ENCODE data around the gene TSPEAR. TPM values are rescaled to one million over a fixed set of nuclear protein-coding genes. Genes with fewer than 3 reads are reported as not detected.

The TSPEAR gene
- total RNA-seq, 1 donor from 2014 or later, result not detected

DNA sequence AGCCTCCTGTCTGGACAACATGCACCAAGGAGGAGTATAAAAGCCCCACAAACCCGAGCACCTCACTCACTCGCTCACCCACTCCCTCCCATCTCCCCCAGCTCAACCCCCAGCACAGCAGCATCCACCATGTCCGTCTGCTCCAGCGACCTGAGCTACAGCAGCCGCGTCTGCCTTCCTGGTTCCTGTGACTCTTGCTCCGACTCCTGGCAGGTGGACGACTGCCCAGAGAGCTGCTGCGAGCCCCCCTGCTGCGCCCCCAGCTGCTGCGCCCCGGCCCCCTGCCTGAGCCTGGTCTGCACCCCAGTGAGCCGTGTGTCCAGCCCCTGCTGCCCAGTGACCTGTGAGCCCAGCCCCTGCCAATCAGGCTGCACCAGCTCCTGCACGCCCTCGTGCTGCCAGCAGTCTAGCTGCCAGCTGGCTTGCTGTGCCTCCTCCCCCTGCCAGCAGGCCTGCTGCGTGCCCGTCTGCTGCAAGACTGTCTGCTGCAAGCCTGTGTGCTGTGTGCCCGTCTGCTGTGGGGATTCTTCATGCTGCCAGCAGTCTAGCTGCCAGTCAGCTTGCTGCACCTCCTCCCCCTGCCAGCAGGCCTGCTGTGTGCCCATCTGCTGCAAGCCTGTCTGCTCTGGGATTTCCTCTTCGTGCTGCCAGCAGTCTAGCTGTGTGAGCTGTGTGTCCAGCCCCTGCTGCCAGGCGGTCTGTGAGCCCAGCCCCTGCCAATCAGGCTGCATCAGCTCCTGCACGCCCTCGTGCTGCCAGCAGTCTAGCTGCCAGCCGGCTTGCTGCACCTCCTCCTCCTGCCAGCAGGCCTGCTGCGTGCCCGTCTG, 137.5 kb downstream of the TSPEAR start, which contains the start of gene KRTAP10-4:
TSS of gene KRTAP10-4 (plus strand) at position 100 of the 827 bp plus-strand sequence. CDS start at position 130, 30 bp downstream.

DNA sequence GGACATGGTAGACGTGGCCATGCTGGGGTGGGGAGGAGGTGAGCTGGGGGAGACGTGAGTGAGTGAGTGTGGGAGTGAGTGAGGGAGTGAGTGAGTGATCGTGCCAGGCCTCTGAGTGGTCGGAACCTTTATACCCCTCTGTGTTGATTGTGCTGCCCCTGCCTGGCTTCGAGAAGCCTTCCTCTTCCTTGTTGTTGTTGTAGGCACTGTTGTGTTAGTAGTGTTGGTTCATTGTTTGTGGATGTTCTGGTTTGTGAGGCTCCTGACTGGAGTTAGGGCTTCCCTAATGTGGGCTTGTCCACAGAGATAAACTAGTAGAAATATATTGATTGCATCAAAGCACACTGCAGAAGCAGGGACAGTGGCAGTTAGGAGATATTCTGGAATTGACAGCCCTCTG, 152.7 kb downstream of the TSPEAR start, which contains the start of gene KRTAP10-3:
TSS of gene KRTAP10-3 (minus strand) at position 101 of the 400 bp plus-strand sequence. CDS start at position 21, 80 bp downstream.

DNA sequence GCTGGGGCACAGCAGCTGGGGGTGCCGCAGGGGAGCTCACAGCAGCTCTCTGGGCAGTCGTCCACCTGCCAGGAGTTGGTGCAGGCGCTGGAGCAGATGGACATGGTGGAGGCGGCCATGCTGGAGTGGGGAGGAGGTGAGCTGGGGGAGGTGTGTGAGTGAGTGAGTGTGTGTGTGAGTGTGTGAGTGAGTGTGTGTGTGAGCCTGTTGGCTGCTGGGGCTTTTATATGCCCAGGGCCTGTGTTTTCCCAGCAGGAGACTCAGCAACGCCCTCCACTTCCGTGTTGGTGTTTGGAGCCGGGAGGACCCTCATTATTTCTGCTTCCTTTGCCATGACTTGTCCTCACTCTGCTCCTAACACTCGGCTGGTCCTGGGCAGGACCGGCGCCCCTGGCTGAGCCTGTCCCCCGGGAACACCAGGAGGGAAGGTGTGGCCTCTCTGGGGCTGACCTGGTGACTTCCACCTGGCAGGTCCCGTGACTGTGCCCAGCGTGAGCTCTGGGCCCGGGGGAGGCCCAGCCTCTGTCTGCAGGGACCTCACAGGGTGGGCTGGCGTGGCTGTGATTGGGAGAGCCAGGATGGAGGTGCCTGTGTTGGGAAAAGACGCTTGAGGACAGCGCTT, 159.9 kb downstream of the TSPEAR start, which contains the start of gene KRTAP10-2:
TSS of gene KRTAP10-2 (minus strand) at position 166 of the 622 bp plus-strand sequence. CDS start at position 119, 47 bp downstream.

DNA sequence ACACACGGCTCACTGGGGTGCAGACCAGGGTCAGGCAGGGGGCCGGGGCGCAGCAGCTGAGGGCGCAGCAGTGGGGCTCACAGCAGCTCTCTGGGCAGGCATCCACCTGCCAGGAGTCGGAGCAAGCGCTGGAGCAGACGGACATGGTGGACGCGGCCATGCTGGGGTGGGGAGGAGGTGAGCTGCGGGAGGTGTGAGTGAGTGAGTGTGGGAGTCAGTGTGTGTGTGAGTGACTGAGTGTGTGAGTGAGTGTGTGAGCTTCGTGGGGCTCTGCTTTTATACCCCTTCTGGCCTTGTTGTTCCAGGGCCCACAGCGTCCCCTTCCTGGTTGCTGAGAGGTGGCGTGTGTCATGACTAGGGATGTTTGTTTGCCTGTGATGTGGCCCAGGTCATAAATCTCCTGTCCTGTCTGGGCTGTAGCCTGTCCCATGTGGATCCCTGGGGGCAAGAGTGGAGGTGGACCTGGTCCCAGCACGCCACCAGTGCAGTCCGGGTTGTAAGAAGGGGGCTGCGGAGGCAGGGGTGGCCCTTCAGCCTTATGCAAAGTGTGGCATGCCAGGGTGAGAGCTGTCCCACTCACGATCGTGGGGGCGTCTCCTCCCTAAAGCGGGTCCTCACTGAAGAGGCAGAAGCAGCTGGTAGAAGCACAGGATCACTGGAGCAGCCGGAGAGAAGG, 171.2 kb downstream of the TSPEAR start, which contains the start of gene KRTAP10-1:
TSS of gene KRTAP10-1 (minus strand) at position 205 of the 676 bp plus-strand sequence. CDS start at position 160, 45 bp downstream.

DNA sequence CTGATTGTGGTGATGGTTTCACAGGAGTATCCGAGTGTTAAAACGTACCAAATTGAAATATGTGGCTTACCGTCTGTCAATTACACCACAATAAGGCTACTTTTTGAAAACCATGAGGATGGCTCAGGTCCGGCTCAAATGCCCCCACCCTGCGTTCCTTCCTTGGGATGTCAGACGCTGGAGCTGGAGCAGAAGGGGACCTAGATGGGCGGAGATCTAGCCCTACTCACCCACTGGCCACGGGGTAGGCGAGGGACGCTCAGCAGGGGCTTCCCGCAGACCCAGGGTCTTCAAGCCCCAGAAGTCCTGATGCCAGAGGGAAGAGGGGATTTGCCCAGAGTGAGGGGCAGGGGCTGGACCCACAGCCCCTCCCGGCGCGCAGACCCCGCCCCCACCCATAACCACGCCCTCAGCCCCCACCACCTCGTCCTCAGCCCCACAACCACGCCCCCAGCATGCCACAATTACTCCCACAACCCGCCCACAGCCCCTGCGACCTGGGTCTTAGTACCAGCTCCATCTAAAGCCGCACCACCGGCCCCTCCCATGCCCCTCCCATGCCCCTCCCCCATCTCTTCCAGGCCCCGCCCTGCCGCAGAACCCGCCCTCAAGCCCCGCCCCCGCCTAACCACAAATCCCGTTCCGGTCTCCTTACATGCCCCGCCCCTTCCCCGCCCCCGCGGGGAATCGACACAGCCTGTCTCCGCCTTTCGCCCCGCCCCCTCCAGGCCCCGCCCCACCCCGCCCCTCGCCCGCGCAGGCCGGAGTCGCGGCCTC, 256.4 kb downstream of the TSPEAR start, which contains the start of gene LRRC3:
TSS of gene LRRC3 (plus strand) at position 764 of the 777 bp plus-strand sequence. CDS start 1,135 bp downstream, outside the sequence.

Other genes starting within 250 kb of the TSPEAR start
- not detected in 2 replicates for gene KRTAP10-1, start 171.4 kb downstream of the TSPEAR start, total RNA-seq
- gene KRTAP10-2, start 160.1 kb downstream of the TSPEAR start, total RNA-seq, result not detected in 2 replicates
- gene KRTAP10-3, start 152.8 kb downstream of the TSPEAR start, total RNA-seq, result not detected in 2 replicates
- not detected in 2 replicates for gene KRTAP10-4, start 137.8 kb downstream of the TSPEAR start, total RNA-seq
- not detected in 2 replicates for gene KRTAP10-5, start 131.0 kb downstream of the TSPEAR start, total RNA-seq
- not detected in 2 replicates for gene KRTAP10-6, start 119.1 kb downstream of the TSPEAR start, total RNA-seq
- not detected in 2 replicates for gene KRTAP10-7, start 111.0 kb downstream of the TSPEAR start, total RNA-seq
- gene KRTAP10-8, start 99.5 kb downstream of the TSPEAR start, total RNA-seq, result not detected in 2 replicates
- gene KRTAP10-9, start 84.5 kb downstream of the TSPEAR start, total RNA-seq, result not detected in 2 replicates
- not detected in 2 replicates for gene KRTAP10-10, start 74.2 kb downstream of the TSPEAR start, total RNA-seq
- not detected in 2 replicates for gene KRTAP10-11, start 65.2 kb downstream of the TSPEAR start, total RNA-seq
- not detected in 2 replicates for gene KRTAP12-4, start 56.9 kb downstream of the TSPEAR start, total RNA-seq
- gene KRTAP12-3, start 53.6 kb downstream of the TSPEAR start, total RNA-seq, result not detected in 2 replicates
- gene KRTAP12-2, start 44.6 kb downstream of the TSPEAR start, total RNA-seq, result not detected in 2 replicates
- not detected in 2 replicates for gene KRTAP12-1, start 29.4 kb downstream of the TSPEAR start, total RNA-seq
- gene KRTAP10-12, start 14.4 kb downstream of the TSPEAR start, total RNA-seq, result not detected in 2 replicates
- 51.2 and 56.7 TPM in 2 replicates for gene UBE2G2, start 90.2 kb upstream of the TSPEAR start, total RNA-seq
- gene SUMO3, start 106.5 kb upstream of the TSPEAR start, total RNA-seq, result 98.6 and 106 TPM in 2 replicates
- 367 and 382 TPM in 2 replicates for gene PTTG1IP, start 162.1 kb upstream of the TSPEAR start, total RNA-seq
- not detected in 2 replicates for gene ITGB2, start 209.3 kb upstream of the TSPEAR start, total RNA-seq
- gene SLX9, start 228.5 kb upstream of the TSPEAR start, total RNA-seq, result 29.5 and 34.4 TPM in 2 replicates